Activated T-cell treated with anti-CD3 and anti-CD28 coated beads, Interleukin-2, amount 50 U/mL, for 1 hour (primary cell): ENCODE results near the gene NPHP4.
"Not testable (repeated sequence)": the region's sequence is repeated elsewhere in the genome, so short reads cannot be mapped to it uniquely, and the experiment has no call there.

ENCODE experiments used
- DNase-seq: peaks from one replicate; pipeline ENCODE4 v3.0.0-alpha.2; 2020

NPHP4 gene

DNA sequence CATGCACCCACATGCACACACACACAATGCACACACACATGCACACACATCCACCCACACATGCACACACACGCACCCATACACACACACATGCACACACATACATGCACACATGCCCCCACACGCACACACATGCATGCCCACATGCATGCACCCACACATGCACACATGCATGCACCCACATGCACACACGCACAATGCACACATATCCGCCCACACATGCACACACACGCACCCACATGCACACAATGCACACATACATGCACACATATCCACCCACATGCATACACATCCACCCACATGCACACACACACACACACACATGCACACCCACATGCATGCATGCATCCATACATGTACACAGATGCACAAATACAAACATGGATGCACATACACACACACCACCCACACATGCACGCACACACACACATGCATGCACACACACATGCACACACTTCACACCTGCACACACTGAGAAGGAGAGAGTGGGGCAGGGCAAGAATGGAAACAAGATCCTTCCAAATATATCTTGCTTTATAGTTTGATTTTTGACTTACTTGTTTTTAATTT, 123.2 kb downstream of the NPHP4 start:
- DNase-seq, result no peak

DNA sequence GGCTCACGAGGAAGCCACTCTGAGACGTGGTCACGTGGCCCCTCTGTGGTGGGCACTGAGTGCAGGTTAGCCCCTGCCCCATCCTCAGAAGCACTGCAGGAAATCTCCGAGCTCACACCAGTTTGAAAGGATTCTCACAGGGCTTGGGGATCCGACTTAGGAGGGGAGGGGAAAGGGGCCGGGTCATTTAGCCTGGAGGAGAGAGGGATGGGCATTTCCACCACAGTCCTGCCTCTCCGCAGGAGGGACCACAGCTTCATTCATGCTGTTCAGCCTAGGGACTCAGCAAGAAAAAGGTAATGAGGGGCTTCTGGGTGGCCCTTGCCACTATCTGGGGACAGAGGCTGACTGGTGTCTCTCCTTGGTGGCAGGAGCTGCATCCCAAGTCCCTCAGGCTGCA, 126.5 kb downstream of the NPHP4 start:
- DNase-seq, result no peak

DNA sequence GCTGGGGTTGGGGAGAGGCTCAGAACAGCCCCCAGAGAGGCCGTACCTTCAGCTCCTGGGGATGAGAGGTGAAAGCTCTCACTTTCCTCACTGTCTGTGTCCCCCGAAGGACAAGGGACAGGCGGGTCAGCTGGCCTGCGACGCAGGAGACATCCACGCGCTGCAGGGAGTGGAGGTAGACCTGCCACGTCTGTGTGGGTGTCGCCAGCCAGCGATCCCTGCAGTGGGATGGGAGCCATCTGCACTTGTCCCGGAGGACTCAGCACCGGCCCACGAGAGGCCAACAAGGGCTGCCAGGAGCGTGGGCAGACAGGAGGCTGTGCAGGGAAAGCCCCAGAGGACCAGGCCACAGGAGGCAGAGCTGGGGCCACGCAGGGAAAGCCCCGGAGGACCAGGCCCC, 127.2 kb downstream of the NPHP4 start:
- DNase-seq, result no peak

DNA sequence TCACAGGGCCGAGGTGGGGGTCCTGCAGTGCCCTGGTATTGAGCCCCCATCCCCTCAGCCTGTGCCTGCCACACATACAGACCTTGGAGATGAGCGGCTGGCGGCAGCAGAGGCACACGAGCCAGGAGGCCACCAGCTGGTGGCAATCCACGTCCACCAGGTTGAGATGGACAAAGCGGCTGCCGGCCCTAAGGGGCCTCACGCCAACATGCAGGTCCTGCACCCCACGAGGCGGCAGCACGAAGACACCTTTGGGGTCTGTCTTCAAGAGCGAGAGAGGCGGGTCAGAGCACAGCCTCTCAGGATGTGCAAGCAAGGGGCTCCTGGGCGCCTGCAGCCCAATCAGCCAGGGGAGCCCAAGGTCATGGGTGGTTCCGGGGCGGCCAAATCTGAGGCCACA, 128.0 kb downstream of the NPHP4 start:
- DNase-seq, result no peak

DNA sequence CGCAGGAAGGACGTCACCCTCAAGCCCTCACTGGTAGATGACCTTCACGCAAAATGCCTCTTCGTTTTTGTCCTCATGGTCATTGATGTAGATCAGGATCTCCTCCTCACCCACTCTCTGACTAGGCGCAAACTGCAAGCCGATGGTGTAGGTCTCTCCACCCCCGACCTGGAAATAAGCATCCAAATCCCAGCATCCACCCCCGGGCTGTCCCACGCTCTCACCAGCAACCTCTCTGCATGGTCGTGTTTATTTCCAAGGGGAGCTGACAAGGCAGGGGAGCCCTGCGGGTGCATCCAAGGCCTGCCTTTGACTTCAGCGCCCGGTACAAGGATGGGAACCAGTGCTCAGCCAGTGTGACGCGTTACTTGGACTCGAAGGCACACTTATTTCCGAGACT, 129.0 kb downstream of the NPHP4 start:
- no peak for DNase-seq

DNA sequence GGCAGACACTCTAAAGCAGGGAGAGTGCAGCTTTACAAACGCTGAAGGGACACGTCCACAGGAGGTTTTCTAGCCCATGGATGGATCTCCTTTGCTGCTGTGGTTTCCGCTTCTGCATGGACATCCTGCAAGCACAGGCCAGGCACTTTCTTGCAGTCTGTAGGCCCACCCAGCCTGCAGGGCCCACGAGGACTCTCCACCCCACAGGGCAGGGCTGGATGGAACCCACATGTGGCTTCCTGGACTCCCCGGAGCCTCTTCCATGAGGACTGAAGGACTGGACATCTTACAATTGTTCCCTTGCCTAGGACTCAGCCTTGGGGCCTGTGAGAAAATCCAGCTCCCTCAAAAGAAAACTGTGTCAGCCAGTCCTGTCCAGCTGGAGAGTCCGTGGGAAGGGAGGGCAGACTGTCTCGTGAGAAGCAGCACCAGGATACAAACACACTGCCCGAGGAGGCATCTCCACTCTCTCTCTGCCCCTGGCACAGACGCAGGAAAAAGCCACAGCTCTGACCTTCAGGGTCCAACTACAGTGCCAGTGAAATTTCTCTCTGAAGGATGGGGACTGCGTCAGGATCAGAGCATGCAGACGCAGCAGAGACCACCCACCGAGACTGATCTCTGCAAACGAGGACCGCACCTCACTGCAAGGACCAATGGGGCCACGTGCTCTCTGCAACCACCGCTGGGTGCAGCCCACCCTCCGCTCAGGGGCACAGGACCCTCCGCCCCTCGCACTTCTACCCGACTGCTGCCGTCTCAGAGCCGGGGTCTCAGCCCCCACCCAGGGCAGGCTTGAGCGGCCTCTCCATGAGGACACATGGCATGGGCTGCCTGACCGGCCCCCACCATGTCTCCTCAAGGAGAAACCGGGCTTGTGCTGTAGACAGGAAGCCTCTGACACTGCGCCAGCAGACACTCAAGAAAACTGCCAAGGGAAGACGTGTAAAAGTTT, 130.1 kb downstream of the NPHP4 start:
- no peak for DNase-seq

DNA sequence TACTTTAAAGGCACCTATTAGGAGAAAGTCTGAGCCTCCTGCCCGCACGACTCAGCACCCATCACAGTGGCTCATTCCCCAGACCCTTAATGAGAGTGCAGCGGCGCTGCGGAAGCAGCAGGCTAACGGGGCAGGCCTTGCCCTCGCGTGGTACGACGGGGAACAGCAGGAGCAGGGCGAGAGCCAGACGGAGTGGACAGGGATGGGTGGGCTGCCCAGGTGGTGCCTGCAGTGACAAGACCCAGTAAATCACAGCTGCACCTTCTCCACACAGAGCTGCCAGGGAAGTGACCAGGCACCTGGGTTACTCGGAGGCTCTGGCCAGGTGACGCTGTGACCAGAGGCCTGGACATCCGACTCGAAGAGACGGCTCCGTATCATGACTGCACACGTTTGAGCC, 131.9 kb downstream of the NPHP4 start:
- DNase-seq, result no peak

DNA sequence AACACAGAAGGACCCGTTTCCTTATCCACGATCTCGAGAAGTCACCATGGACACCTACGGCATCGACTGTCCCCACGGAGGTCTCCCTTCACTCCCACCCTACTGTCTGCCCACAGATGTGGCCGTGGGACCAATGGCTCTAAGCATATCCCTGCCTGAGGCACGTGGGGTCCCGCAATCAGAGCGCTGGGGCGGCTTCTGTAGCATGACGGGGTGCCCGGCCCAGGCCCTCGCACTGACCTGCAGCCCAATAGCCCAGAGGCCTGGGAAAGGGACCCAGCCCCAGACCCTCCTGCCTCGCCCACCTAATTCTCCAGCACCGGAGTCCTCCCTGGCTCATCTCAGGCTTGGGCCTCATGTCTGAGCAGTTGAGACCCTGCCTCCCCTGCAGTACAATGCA, 132.5 kb downstream of the NPHP4 start:
- DNase-seq, result no peak

DNA sequence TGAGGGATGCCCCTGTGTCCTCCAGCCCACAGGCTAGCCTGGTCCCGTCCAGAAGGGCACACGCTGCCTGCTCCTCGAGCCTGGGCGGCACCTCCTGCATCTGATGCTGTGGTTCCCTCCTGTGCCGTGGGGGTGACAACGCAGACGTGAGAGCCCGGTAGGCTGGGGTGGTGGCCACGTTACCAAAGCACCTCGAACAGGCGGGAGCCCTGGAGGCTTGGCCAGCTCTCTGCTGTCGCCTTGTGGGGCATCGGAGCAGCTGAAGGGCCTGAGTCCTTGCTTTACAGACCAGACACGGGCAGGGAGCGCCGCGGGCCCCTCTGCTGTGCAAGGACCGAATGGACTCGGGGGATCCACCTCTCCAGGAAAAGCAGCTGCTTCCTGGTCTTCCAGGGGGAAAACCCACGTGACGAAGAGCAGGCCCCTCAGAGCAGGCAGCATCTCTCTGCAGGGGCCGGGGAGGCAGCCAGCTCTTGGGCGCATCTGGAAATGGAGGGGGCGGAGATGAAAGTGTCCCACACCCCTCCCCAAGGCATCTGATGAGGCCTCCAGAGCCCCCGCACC, 133.3 kb downstream of the NPHP4 start:
- no peak for DNase-seq

DNA sequence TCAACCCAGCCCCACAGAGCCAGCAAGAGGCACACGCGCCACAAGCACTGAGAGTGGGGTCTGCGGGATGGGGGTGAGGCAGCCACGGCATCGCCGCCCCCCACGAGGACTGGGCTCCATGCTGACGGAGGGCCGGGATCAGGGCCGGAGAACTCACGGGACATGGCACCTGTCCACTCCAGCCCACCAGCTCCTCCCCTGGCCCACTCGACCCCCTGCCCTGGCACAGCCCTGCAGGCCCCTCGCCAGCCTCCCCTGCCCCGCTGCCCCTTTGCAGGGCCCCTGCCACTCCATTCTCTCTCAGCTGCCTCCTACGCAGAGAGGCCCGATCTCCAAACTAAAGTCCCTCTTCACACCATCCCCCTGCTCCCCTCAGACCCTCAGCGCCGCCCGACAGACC, 134.0 kb downstream of the NPHP4 start:
- DNase-seq, result no peak

DNA sequence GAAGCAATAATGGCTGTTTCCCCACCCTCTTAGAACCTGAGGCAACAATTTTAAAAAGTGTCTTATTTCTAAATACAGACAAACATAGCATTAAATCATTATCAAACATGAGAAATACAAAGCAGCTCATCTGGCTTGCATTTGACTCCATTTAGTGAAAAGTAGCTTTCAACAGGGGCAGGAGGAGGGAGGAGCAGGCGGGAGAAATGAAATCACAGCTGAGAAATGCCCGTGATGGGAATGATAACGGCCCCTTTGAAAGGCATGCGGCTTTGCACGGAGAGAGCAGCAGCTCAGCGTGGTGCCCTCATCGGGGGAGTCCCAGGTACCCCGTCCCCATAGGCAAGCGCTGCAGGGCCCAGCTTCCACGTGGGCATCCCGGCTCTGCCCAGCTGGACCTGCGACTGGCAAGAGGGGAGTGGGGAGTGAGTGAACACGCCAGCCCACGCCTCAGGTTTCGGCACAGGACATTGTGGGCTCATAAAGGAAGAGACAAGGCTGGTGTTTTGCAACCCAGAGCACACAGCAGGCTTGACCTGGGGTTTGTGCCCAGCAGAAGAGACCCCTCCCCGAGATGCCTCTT, 134.6 kb downstream of the NPHP4 start:
- DNase-seq, result no peak

DNA sequence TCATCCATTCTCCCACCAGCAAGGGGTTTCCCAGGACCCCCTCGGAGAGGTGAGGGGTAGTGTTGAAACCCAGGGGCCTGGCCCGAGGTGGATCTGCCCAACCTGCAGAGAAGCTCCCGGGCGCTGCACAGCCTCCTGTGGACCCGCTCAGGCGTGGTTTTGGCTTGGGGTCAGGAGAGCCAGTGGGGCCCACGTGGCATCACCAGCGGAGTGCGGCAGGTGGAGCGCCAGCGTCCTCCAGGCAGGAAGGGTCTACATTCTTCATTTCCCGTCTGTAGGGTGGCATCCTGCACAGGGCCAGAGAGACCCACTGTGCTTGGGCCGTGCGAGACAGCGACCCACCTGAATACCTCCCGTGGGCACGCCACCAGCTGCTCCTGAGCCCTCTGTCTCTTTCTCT, 135.2 kb downstream of the NPHP4 start:
- DNase-seq, result no peak

DNA sequence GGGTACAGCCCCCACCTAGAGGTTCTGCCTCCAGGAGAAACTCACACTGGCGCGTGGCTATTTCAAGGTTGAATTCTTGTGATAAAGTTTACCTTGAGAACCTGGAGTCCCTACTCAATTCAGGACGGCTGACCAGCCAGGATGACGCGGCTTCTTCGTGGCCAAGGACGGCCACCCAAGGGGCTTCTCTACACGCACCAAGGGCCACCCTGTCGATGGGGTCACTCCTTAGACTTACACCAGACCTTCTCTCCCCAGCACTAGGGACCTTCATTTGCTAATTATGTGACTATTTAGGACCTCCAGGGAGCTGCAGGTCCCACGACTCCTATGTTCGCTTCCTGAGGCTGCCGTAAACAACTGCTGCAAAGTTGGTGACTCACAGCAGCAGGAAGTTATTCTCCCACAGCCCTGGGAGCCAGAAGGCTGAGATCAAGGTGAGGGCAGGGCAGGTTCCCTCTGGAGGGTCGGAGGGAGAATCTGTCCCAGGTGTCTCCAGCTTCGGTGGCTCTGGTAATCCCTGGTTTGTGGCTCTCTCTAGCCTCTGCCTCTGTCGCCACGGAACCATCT, 135.9 kb downstream of the NPHP4 start:
- DNase-seq, result no peak

DNA sequence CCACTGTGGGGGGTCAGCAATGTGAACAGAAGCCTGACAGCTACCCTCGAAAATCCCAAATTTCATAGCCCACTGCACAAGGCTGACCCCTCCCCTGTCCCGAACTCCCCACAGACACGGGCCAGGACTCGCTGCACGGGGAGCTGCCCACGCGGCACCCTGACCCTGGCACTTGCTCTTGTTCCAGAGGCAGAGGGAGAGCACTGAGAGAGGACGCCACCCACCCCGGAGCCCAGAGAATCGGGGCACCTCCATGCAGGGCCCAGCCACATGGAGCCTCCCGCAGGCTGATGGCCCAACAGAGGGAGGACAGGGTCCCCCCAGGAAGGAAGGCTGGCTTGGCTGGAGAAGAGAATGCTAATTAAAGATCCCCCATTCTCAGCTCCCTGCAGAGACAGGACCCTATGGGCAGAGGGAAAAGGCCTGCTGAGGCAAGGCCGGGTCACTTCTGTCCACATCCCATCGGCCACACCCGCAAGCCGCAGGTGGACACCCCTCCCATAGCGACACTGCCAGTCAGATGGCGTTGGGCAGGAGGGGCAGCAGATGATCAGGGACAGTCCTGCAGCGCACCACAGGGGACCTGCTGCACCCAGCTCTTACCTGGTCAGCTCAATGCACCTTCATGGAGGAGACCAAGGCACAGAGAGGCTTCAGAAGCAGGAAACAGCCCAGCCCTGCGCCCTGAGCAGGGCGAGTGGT, 136.9 kb downstream of the NPHP4 start:
- no peak for DNase-seq

DNA sequence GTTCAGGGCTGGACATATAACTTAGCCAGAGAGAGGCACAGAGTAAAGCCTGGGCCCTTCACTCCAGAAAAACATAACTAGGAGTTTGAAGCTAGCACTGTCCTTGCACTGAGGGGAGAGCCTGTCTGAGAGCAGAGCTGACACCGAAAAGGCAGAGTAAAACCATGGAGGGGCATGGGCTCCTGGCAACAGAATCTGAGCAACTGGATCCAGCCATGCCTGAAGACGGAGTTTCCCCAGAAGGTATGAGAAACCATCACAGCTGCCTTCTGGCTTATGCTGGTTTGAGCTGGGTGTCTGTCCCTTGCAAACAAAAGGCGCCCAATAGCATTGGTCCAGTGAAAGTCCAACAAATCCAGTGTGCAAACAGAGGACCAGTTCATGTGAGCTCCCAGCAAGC, 137.5 kb downstream of the NPHP4 start:
- DNase-seq, result no peak

DNA sequence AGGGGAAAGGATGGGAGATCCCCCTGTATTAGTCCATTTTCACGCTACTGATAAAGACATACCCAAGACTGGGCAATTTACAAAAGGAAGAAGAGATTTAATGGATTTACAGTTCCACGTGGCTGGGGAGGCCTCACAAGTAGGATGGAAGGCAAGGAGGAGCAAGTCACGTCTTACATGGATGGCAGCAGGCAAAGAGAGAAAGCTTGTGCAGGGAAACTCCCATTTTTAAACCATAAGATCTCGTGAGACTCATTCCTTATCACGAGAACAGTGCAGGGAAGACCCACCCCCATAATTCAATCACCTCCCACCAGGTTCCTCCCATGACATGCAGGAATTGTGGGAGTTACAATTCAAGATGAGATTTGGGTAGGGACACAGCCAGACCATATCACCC, 138.4 kb downstream of the NPHP4 start:
- DNase-seq, result not testable (repeated sequence)

DNA sequence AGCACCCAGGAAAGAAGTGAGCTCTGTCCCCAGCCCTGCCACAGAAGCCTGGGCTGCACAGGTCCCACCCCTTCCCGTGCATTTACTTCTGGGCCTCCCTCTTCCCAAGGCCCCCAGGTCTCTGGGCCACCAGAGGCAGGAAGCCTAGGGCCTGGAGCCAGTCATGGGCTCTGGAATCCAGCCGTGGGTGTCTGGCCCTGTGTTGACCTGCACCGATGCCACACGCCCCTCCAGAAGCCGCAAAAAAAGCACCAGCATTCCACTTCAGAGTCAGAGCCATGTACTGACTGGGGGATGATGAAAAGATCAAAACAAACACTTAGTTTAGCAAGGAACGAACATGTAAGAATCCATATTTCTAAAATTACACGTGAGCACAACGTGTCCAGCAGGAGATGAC, 141.7 kb downstream of the NPHP4 start:
- no peak for DNase-seq

DNA sequence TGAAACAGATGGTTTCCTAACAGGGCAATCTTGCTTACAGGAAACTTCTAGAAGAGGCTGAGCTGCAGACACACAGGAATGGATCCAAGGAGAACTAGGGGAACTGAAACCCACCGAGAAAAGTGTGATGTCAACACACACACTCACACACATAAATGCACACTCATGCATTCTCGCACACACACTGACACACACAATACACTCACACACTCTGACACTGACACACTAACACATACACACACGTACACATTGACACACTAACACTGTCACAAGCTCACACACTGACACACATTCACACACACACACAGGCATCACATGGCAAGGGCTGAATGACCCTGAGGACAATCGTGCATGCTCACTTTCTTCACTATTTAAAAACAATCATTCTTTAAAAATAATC, 142.7 kb downstream of the NPHP4 start:
- DNase-seq, result no peak

DNA sequence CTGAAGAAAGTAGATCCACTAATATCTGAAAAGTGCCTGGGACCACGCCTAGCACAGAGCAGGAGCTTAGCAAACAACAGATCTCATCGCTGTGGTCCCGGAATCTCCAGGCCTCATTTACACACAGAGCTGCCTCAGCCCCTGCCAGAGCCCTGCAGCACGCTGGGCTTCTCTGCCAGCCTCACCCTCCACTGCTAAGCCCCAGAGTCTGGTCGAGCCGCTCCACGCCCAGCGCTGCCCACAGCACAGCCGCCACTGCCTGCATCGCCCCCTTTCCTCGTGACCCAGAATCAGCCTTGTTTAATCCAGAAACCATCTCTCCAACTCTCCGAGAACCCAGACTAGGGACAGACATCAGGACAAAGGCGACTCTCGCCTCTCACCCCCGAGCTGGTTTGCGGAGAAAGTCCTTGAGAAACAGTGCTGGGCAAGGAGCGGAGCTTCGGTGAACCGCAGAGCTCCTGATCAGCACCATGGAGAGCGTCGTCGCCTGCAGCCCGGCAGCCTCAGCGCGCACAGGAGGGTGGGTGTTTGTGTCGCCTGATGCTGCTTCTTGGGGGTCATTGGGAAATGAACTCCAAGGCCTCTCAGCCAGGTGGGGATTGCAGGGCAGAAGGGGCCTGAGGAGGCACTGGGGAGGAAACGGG, 145.1 kb downstream of the NPHP4 start:
- no peak for DNase-seq

DNA sequence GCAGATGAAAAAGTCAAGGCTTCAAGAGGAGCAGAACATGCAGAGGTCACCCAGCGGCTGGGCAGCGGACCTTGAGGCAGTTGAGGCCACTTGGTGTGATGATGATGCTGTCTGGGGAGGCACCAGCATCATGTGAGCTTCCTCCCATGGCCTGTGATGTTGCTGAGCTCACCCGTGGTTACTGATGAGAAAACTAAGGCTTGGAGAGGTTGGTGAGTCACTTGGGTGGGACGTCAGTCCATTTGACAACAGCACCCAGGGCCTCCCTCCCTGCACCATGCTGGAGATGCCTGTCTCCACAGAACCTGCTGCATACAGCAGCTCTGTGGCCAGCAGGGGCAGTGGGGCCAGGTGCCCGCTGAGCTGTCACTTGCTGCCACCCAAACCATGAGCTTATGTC, 146.8 kb downstream of the NPHP4 start:
- DNase-seq, result no peak

DNA sequence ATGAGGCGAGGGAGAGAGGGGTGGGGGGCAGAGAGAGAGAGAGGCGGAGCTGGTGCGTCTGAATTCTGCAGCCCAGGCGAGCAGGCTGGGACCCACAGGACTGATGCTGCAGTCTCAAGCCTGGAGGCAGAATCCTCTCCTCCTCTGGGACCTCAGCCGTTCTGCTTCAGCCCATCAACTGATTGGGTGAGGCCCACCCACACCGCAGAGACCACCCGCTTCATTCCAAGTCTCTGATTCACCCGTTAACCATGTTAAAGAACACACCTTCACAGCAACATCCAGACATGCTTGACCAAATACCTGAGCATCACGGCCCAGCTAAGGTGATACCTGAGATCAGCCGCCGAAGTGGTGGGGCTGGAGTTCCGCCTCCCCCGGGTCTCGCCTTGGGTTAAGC, 147.8 kb downstream of the NPHP4 start:
- DNase-seq, result no peak

DNA sequence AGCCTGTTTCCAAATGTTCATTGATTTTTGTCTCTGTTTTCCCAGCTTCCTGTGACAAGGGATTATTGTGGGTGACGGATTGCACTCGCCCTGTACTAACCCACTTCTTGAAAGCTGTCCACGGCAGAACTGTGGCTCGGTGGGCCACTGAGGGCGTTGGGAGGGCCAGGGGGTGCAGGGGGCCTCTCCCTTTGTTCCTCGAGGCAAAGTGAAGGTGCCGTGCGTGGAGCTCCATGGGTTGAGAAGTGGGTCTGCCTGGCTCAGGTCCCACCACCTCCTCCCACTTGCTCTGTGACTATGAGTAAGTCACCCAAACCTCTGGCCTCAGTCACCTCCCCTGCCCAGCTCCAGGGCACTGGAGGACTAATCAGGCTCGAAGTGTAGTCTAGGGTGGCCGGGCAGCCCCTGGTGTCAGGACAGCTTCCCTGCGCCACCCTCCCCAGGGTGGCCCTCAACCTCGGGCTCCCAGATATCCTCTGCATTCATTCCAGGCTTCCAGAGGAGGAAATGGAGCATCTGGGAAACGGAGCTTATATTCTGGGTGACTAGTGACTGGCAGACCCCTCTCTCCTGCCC, 148.6 kb downstream of the NPHP4 start:
- no peak for DNase-seq
